Measurements from ENCODE around the gene RBM15.

Gene RBM15

GRCh38 chr1:110341872-110342331 is 2.7 kb downstream of the RBM15 start:
- TF ChIP-seq CTCF (IDR thresholded peaks at IDR 0.05; ENCODE audit: borderline replicate concordance, insufficient read depth, low read depth, low read length): no peak
- peak overlapping the region; percentile 6 for H3K4me3 ChIP-seq (ENCODE audit: low read depth, low read length)

- H3K4me3 ChIP-seq (ENCODE audit: low read depth, low read length): no peak overlapping the region
- TF ChIP-seq CTCF (IDR thresholded peaks at IDR 0.05; ENCODE audit: borderline replicate concordance, insufficient read depth, low read depth, low read length): no peak
Observed at GRCh38 chr1:110343249-110343648, 4.1 kb downstream of the RBM15 start.

GRCh38 chr1:110344152-110344551 is 5.0 kb downstream of the RBM15 start:
- TF ChIP-seq CTCF (IDR thresholded peaks at IDR 0.05; ENCODE audit: borderline replicate concordance, insufficient read depth, low read depth, low read length): no peak
- H3K4me3 ChIP-seq (ENCODE audit: low read depth, low read length): no peak overlapping the region

GRCh38 chr1:110345480-110345879 is 6.3 kb downstream of the RBM15 start:
- no peak for TF ChIP-seq CTCF (IDR thresholded peaks at IDR 0.05; ENCODE audit: borderline replicate concordance, insufficient read depth, low read depth, low read length)
- no peak overlapping the region for H3K4me3 ChIP-seq (ENCODE audit: low read depth, low read length)

GRCh38 chr1:110346690-110347089 is 7.5 kb downstream of the RBM15 start:
- no peak overlapping the region for H3K4me3 ChIP-seq (ENCODE audit: low read depth, low read length)
- no peak for TF ChIP-seq CTCF (IDR thresholded peaks at IDR 0.05; ENCODE audit: borderline replicate concordance, insufficient read depth, low read depth, low read length)

GRCh38 chr1:110347182-110347893 is 8.2 kb downstream of the RBM15 start:
- H3K4me3 ChIP-seq (ENCODE audit: low read depth, low read length): no peak overlapping the region
- TF ChIP-seq CTCF (IDR thresholded peaks at IDR 0.05; ENCODE audit: borderline replicate concordance, insufficient read depth, low read depth, low read length): no peak

GRCh38 chr1:110348050-110348449 is 8.9 kb downstream of the RBM15 start:
- H3K4me3 ChIP-seq (ENCODE audit: low read depth, low read length): no peak overlapping the region
- TF ChIP-seq CTCF (IDR thresholded peaks at IDR 0.05; ENCODE audit: borderline replicate concordance, insufficient read depth, low read depth, low read length): no peak

All from GM12875 (cell line).